ENCODE measurements around the gene ATP6V0A1.
"Not testable (repeated sequence)": the region's sequence is repeated elsewhere in the genome, so short reads cannot be mapped to it uniquely, and the experiment has no call there.

Gene ATP6V0A1

GRCh38 chr17:42541041-42541833, 82.6 kb downstream of the ATP6V0A1 start:
- DNase-seq (ENCODE audit: low spot score) = peak; percentile 82

- no peak for DNase-seq (ENCODE audit: low spot score)
Observed at GRCh38 chr17:42543190-42544079, 84.8 kb downstream of the ATP6V0A1 start.

- DNase-seq (ENCODE audit: low spot score) = no peak
Observed at GRCh38 chr17:42544874-42545283, 86.2 kb downstream of the ATP6V0A1 start.

- not testable (repeated sequence) for DNase-seq (ENCODE audit: low spot score)
Observed at GRCh38 chr17:42545755-42546505, 87.3 kb downstream of the ATP6V0A1 start.

- DNase-seq (ENCODE audit: low spot score) = no peak
Observed at GRCh38 chr17:42547001-42547461, 88.4 kb downstream of the ATP6V0A1 start.

DNA sequence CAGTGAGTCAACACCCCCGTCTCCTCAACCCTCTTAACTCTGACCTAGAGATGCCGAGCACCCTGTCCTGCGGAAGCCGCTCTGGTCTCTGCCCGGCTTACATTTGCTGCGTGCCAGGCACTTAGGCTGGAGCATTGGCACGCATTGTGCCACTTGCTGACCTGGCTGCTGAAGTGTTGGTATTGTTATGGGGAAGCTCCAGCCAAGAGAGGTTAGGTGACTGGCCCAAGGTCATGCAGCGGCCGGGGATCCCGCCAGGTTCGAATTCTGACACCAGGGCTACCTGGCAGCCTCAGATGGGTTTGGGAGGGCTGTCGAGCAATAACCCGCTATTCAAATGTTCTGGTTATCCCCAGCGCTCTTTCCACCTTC, 89.0 kb downstream of the ATP6V0A1 start:
- no peak for DNase-seq (ENCODE audit: low spot score)

GRCh38 chr17:42548070-42548837, 89.6 kb downstream of the ATP6V0A1 start:
- DNase-seq (ENCODE audit: low spot score) = peak; percentile 84

DNA sequence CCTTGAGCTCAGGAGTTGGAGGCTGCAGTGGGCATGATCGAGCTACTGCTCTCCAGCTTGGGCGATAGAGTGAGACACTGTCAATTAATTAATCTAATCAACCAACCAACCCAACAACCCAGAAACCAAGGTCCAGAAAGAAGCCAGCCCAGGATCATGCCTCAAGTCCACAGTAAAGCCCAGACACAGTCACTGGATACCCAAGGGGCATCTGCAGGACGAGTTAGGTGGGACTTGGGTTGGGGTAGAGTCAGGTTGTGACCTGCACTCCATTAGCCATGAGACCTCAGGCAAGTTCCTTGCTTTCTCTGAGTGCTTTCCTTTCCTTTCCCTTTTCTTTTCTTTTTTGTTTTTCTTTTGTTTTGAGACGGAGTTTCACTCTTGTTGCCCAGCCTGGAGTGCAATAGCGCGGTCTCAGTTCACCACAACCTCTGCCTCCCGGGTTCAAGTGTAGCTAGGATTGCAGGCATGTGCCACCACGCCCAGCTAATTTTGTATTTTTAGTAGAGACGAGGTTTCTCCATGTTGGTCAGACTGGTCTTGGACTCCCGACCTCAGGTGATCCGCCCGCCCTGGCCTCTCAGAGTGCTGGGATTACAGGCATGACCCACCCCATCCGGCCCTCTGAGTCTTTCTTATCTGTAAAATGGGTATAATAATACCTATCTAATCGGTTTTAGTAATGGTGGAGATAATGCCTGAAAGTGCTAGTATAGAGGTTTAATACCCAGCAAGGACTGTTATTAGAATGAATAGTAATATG, 90.5 kb downstream of the ATP6V0A1 start:
- DNase-seq (ENCODE audit: low spot score) = no peak

- not testable (repeated sequence) for DNase-seq (ENCODE audit: low spot score)
Observed at GRCh38 chr17:42552736-42553135, 94.1 kb downstream of the ATP6V0A1 start, which contains the start of gene HSD17B1. HSD17B1 (plus strand) TSS chr17:42552923; CDS start chr17:42552934, 11 bp downstream.

GRCh38 chr17:42553161-42553818, 94.6 kb downstream of the ATP6V0A1 start:
- no peak for DNase-seq (ENCODE audit: low spot score)

DNA sequence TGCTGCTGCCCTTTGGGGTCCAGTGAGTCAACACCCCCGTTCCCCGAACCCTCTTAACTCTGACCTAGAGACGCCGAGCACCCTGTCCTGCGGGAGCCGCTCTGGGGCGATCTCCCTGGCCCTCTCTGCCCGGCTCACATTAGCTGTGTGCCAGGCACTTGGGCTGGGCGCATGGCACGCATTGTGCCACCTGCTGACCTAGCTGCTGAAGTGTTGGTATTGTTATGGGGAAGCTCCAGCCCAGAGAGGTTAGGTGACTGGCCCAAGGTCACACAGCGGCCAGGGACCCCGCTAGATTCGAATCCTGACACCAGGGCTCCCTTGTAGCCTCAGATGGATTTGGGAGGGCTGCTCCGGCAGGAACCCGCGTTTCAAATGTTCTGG, 95.2 kb downstream of the ATP6V0A1 start:
- peak; percentile 47 for DNase-seq (ENCODE audit: low spot score)

DNA sequence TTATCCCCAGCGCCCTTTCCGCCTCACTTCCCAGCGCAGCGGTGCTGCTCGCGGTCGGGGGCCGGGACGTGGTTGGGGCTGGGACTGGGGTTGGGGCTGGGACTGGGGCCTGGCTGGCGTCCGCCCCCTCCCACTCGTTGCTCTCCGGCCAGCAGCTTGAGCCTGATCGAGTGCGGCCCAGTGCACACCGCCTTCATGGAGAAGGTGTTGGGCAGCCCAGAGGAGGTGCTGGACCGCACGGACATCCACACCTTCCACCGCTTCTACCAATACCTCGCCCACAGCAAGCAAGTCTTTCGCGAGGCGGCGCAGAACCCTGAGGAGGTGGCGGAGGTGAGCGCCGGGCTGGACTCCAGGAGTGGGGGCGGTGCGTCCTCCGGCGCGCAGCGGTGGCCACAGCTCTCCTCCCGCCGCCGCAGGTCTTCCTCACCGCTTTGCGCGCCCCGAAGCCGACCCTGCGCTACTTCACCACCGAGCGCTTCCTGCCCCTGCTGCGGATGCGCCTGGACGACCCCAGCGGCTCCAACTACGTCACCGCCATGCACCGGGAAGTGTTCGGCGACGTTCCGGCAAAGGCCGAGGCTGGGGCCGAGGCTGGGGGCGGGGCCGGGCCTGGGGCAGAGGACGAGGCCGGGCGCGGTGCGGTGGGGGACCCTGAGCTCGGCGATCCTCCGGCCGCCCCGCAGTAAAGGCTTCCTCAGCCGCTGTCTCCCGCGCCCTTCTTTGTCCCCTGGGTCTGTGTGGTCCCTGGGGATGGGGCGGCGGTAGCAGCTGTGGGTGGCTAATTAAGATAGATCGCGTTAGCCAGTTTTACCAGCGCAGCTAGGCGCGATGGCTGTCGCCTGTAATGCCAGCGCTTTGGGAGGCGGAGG, 95.8 kb downstream of the ATP6V0A1 start:
- peak; percentile 90 for DNase-seq (ENCODE audit: low spot score)

GRCh38 chr17:42555122-42555622, 96.5 kb downstream of the ATP6V0A1 start:
- no peak for DNase-seq (ENCODE audit: low spot score)

DNA sequence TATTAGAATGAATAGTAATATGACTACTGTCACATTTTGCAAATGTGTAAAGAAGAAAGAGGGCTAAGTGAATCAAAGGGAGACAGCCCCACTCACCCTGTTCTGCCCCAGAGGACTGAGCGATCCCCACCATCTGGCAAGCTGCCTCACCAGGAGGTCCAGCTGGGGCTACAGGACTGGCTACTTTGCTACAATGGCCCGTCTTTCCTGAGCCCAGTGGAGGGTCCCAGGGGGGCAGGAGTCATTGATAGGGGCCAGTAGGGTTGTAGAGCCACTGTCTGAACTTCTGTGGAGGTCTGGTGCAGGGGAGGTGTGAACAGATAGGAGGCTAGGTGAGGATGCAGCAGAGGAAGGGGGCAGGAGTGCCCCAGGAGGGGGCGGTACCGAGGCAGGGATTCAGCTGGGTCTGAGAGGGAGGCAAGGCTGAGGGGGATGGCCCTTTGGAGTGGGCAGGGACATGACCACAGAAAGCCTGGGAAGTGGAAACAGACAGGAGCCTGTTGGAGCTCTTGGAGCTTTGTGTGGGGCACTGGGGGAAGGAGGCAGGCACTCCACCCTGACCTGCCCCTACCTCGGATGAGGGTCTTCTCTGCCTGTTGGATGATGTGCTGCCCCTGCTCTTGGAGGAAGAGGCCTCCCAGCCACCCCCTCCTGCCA, 97.4 kb downstream of the ATP6V0A1 start:
- DNase-seq (ENCODE audit: low spot score) = peak; percentile 34

DNA sequence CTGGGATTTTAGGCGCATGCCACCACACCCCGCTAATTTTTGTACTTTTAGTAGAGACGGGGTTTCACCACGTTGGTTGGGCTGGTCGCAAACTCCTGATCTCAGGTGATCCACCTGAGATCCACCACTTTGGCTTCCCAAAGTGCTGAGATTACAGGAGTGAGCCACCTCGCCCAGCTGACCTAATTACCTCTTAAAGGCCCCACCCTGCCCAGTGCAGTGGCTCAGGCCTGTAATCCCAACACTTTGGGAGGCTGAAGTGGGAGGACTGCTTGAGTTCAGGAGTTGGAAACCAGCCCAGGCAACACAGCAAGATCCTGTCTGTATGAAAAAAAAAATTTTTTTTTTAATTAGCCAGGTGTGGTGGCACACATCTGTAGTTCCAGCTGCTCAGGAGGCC, 100.4 kb downstream of the ATP6V0A1 start:
- no peak for DNase-seq (ENCODE audit: low spot score)

- no peak for DNase-seq (ENCODE audit: low spot score)
Observed at GRCh38 chr17:42560246-42560645, 101.6 kb downstream of the ATP6V0A1 start.

DNA sequence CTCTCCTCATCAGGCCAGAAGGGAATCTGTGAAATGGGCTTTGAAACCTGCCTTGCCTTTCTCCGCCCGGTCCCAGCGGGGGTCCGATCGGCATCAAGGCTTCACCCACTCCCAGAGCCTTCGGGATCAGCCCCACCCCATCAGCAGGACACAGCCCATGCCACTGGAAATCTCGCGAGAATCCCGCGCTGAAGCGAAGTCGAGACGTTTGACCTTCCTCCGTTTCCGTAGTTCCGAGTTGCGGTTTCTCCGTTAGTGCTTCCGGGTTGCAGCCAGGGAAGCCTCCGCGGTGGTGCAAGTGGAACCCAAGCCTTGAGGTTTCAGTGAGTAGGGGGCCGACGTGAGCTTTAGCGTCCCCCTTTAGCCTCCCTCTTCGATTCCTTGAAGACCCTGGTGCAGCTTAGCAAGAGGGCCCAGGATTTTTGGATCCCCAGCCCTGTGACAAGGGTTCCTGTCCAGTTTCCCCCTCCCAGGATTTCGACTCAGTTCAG, 103.3 kb downstream of the ATP6V0A1 start, which contains the start of gene COASY:
Gene COASY, plus strand, starts transcription at position 252 of the 491 bp plus-strand sequence. CDS start 475 bp downstream, outside the sequence.
- peak; percentile 96 for DNase-seq (ENCODE audit: low spot score)

Data from kidney tubule cell (primary cell).